Loucy (cell line): ENCODE measurements around the gene CYP21A2.
"Not testable (repeated sequence)": the region's sequence is repeated elsewhere in the genome, so short reads cannot be mapped to it uniquely, and the experiment has no call there.

Experiments
- CTCF ChIP-seq: fragments of 200-600 bp; sonication (generic); conservative IDR thresholded peaks from 2 replicates; pipeline ENCODE4 v1.5.1; 2014; ENCODE audit warnings: mild to moderate bottlenecking, antibody characterized with exemption, low read length
- EZH2phosphoT487 ChIP-seq: fragments of 200-600 bp; IDR thresholded peaks from 2 replicates; pipeline ENCODE4 v1.6.1; 2018; ENCODE audit warnings: antibody characterized with exemption, mild to moderate bottlenecking, moderate library complexity, borderline replicate concordance

- not testable (repeated sequence) for TF ChIP-seq CTCF, EZH2phosphoT487
These were observed 2.8 kb downstream of the CYP21A2 start for GRCh38 chr6:32041050-32041321.
